M059J (cell line): ENCODE data around the gene POLD3. TPM values are rescaled to one million over a fixed set of nuclear protein-coding genes. Genes with fewer than 3 reads are reported as not detected.
"Not testable (repeated sequence)": the region's sequence is repeated elsewhere in the genome, so short reads cannot be mapped to it uniquely, and the experiment has no call there.

Experiments used
- DNase-seq: peaks from one replicate; pipeline ENCODE4 v3.0.0-alpha.2; 2012; ENCODE audit warnings: low read depth
- total RNA-seq: library from RNA; depleted of rRNA; stranded (reverse); fragments of >200 nt; shearing (Covaris generic); gene quantifications from 2 replicates; pipeline ENCODE4 v1.2.3, GENCODE V29; 2014

The POLD3 gene
- total RNA-seq, 1 experiment from 2014 or later, result 37.4 TPM

DNA sequence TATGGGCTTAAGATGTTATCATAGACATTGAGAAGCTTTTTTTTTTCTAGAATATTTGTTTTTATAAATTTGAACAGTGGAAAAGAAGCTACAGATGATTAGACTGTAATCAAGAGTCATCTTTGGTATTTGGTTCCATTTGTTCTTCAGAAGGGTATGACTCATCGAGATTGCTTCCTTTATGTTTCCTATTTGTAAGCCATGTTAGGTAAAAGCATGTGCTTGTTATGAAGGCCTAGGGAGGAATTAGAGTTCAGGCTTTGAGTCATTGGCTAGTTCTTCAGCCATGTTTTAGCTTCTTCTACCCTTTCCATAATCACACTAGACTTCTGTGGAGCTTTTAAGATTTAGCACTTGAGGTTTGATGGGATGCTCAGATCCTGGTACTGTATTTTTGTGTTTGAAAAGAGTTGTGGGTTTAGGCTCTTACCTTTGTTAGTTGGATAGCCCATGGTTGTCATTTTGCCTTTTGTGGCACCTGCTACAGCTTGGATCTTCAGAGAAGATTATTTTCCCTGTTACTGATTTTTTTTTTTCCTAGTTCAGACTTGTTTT, 44.3 kb downstream of the POLD3 start:
- DNase-seq, result peak; percentile 88

DNA sequence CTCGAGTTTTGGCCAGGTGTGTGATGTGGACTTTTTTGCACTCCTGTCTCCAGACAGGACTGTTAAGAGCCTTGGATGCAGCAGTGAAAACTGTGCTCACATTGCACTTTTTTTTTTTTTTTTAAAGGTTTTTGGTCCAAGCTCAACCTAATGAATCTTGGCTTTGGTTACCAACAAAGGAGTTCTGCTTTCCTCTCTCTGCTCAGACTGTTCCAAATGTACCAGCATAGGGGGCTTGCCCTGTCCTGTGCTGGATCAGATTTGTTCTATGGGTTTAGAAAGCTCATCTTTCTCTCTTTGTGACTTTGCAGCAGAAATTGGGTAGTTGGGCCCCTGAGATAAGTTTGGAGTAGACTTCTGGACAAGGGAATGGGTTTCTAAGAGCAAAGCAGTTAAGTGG, 45.3 kb downstream of the POLD3 start:
- DNase-seq, result no peak

DNA sequence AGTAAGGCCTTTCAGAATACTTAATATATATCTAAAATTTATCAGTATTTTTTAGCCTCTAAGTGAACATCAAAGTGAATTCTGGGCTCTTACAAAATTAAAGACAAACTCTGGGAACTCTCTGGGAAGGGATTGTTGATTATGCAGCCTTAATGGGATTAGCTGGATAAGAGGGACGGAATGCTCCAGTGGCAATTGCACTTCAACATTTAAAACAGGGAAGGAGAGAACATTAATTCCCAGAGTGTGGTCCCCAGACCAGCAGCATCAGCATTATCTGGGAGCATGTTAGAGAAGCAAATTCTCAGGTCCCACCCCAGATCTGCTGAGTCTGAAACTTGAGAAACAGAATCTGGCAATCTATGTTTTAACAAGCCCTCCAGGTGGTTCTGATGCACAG, 46.5 kb downstream of the POLD3 start:
- DNase-seq, result no peak

DNA sequence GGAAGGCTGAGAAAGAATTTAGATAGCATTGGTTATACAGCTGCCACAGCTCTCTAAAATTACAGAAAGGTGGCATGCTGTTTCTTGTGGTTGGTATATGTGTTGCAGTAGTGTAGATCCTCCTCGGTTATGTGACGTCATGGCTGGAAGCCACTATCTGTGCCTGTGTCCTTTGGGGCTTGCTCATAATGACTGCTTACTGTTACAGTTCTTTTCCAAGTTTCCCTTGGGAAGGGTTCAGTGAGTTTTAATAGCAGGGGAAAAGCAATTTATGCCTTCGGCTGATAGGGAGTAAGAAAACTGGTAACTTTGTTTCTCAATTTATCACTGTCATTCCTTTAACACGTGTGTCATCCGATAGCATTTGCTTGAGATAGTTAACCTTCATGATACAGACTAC, 47.2 kb downstream of the POLD3 start:
- no peak for DNase-seq

DNA sequence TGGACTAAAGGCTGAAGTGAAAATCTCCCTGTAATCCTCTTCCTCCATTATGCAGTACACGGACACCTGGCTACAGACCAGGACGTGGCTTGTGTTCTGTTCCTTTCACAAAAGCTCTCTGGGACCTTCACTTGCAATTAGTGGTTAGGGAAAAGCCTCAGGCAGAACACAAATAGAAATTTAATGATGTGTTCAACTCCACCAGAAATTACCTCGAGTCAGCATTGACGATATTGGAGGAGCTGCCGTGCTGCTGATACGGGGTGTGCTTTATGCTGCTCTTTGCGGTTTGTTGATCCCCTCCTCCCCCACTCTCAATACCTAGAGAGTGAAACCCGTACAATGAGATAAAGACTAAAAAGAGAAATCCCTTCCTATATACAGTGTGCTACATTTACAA, 48.9 kb downstream of the POLD3 start:
- DNase-seq, result peak; percentile 25

DNA sequence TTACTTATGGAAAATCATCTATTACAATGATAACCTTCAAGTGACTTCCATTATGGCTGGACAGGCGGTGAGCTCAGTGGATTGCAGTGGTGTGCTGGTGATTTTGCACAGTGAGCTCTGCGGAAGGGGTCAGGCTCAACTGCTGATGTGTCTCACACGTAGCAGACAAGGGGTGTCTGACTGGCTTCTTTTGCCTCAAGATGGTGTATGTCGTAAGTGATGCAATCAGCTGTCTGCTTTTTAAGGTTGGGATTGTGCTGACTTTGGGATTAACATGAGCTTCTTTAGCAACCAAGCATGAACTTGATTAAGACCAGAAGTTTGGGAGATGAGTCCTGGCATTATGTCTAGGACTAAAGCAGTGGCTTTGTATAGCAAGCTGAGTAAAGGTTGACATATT, 49.5 kb downstream of the POLD3 start:
- DNase-seq, result no peak

DNA sequence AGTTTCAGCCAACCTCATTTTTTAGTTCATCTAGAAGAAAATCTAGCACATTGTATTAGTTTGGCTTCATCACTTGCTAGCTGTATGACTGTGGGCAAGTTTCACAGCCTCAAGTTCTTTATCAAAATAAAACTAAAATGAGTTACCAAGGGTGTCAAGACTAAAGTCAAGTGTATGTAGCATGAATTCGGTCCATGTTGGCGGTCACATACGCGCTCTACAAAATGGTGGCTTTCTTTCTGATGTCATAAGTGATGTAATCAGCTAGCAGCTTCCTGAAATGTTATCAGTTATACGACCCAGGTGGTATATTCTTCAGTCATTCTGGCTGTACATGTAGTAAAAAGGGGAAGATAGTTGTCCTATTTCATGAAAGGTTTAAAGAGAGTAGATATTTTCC, 50.5 kb downstream of the POLD3 start:
- DNase-seq, result no peak

DNA sequence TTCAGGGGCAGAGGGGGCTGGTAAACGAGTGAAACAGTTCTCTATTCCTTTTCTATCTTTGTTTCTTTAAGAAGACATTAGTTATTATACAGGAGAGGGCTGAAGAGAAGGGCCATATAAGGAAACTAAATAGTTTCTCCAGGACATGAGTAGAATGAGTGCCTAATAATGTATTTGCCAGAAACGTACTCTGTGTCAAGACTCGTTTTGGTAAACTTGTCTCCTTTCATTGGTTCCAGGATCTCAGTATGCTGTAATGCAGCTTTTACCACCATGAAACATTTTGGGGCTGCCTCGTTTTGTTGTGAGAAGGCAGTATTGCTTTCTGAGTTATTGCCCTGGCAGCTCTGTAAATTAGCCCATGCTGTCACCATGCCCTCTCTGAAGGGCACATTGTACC, 51.7 kb downstream of the POLD3 start:
- DNase-seq, result no peak

DNA sequence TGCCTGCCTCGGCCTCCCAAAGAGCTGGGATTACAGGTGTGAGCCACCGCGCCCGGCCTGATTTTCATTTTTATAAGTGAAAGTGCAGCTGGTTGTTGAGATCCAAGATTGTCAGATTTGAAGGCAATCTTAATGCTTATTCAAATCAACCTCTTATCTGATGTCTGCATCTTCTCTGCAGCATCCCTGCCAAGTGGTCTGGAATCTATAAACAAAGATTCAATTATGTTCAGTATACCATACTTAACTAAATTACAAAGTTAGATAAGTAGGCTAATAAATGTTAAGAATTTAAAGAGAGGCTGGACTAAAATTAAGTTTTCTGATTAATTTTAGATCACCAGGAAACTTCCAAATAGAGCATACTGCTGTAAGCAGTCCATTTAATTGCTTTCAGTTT, 53.8 kb downstream of the POLD3 start:
- DNase-seq, result no peak

DNA sequence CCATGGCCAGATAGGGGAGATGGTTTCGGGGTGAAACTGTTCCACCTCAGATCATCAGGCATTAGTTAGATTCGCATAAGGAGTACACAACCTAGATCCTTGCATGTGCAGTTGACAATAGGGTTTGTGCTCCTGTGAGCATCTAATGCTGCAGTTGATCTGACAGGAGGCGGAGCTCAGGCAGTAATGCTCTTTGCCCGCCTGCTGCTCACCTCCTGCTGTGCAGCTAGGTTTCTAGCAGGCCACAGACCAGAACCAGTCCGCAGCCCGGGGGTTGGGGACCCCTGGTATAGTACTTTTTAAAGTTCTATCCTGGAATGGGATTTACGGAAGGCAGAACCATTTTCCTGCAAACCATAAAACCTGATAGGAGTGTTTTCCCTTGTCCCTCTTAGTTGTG, 54.6 kb downstream of the POLD3 start:
- DNase-seq, result no peak

DNA sequence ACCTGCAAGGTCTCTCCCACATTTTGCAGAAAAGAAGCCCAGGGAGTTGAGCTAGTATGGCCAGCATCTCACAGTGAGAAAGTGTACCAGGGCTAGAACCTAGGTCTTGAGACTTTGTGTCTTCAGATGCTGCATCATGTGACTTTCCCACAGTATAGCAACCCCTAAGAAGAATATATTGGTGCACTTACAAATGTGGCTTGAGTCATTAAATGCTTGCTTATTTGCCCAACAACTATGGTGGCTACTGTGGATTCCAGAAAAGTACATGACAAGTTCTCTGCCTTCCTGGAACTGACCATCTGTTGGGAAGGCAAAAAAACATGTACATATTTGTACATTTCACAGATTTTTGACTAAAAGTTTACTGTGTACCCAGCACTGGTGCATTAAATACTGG, 55.0 kb downstream of the POLD3 start:
- no peak for DNase-seq

DNA sequence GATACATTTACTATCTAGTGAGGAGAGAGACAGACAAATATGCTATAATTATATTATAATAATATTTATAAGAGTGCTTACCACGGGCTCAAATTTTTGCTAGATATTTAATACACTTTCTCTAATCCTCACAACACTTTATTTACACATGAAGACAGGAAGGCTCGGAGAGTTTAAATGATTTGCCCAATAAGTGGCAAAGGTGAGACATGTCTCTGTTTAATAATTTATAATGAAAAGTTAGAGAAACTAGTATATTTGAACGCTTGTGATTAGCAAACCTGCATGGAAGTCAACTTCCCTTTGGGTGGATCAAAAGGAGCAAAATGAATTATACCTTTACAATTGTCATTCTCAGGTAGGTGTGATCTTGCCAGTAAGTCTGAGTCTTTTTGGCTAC, 55.4 kb downstream of the POLD3 start:
- DNase-seq, result no peak

DNA sequence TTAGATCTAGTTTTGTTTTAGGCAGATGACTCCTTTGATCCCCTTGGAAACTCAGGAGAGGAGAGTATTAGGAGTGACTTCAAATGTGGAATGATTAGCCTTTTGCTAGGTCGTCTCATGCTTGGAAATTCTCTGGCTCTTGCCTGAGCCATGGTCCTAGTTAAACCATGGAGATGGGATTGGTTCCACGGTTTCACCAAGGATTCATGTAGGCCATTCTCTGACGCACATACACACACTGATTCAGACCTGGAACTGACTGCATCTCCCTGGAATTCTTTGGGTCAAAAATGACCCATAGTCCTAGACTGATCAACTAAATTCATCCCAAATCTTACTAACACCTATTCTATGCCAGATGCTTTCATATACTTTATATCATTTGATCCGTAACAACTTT, 56.5 kb downstream of the POLD3 start:
- DNase-seq, result no peak

DNA sequence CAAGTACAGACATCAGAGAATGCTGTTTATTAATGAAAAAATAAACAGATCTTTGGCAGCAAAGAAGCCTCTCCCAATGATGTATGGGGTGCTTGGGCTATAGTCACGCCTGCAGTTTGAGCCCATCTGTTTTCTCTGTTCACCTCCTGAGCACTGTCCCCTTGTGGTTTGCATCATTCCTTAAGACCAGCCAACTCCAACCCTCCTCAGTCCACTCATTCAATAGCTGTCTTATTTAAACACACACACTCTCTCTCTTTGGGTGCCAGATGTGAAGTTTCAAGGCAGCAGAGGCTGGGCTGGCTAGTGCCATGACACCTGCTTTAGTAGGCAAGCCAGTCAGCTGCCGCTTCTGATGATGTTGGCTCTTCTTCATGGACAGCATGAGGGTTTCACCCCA, 58.1 kb downstream of the POLD3 start:
- no peak for DNase-seq

DNA sequence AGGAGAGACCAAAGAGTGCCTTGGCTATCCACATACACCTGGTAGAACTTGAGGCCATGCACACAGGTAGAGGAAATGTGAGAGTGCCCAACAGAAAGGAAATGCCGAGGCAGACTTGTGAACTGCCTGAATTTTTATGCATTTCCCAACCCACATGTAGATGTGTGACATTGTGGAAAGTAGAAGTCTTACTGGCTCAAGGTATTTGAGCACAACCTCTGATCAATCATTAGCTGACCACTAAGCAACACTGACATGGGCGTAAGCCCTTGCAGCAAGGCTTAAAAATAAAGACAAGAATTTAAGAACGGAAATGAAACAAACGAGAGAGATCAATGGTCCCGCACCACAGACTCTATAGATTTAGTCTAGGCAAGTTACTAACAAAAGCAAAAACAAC, 62.6 kb downstream of the POLD3 start:
- DNase-seq, result no peak

DNA sequence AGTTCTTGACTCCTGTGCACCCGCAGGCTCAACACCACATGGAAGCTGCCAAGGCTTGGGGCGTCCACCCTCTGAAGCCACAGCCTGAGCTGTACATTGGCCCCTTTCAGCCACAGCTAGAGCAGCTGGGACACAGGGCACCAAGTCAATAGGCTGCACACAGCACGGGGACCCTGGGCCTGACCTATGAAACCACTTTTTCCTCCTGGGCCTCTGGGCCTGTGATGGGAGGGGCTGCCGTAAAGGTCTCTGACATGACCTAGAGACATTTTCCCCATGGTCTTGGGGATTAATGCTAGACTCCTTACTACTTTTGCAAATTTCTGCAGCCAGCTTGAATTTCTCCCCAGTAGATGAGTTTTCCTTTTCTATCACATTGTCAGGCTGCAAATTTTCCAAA, 66.7 kb downstream of the POLD3 start:
- DNase-seq, result not testable (repeated sequence)

DNA sequence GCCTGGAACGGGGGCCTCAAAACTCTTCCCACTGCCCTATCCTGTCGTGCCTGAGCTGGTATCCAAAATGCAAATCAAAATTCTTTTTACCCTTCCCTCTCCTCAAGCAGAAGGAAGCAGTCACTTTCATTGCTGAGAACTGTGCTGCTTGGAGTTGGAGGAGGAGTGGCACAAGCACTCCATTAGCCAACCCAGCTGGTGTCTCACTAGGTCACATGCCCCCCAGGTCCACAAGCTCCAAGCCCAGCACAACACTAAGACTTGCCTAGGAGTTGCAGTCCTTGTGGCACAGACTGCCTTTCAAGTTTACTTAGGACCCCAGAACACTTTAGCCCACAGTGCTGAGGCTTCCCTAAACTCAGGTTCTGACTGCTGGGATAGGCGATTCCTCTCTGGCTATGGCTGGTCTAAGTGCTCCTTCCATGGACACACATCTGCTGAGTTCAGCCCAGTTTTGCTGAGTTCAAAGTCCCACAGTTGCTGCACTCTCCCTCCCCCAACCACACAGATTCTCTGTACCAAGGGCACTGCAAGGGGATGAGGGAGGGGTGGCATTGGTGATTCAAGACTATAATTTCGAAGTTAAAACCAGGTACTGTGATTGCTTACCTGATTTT, 70.2 kb downstream of the POLD3 start:
- no peak for DNase-seq

DNA sequence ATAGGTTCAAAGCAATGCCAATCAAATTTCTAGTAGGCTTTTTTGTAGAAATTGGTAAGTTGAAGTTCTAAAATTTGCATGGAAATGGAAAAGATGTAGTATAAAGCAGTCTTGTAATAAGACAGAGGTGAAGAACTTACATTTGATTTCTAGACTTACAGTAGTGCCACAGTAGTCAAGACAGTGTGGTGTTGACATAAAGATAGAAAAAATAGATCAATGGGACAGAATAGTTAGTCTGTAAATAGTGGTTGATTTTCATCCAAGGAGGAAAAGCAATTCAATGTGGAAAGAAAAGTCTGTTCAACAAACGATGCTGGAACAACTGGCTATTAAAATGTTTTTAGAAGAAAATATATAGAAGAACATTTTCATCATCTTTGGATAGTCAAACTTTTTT, 70.9 kb downstream of the POLD3 start:
- no peak for DNase-seq

DNA sequence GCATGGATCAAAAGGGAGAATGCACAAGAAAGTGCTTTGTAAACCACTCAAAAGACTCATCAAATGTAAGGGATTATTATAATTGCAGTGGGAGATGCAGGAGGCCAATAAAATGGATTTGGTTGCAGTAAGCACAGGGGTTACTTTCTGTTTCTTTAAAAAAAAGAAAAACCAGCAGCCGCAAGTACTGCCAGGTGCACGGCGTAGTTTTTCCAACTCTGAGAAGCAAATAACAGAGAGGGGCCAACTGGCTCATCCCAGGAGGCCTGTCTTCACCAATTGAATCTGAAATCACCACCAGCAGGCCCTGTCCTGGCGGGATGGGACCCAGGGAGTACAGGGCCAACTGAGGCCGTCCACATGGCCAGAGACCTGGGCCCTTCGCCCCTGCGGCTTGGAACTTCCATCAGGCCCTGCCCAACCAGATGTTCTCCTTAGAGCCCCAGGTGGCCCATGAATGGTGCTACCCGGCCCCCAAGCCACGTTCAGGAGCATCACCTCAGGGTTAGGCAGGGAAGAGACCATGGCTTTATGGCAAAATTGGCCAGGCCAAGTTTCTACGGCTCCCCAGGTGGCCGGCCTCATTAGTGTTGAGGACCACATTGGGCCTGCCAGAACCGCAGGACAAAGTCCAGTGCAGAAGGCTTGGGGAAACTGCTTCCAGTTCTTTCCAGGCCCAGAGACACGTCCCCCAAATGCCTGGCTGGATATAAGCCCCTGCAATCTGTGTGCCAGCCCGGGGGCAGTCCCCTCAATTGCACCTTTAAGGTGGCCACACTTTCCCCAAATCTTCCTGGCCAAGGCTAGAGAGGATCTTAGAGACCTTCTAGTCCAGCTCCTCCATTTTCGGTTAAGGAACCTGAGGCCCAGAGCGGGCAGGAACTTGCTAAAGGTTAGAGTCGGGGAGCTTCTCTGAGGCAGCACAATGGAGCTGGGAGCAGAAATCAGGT, 77.1 kb downstream of the POLD3 start:
- no peak for DNase-seq

DNA sequence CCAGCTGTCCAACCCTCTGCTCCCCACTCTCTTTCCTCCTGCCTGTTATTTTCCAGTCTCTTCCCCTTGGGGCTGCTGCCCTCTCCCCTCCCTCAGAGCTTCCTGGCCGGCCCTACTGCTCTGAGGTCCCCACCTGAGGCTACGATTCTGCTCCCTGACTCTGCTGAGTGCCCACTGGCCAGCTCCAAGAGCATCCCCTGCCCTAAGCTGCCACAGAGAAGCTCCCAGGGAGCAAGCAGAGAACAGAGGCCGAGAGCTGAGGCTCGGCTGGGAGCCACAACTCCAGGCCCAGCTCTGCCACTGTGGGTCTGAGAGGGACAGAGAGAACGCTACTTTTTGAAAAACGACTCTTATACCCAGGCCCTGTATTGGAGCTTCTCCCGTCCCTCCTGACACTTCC, 77.8 kb downstream of the POLD3 start:
- no peak for DNase-seq

DNA sequence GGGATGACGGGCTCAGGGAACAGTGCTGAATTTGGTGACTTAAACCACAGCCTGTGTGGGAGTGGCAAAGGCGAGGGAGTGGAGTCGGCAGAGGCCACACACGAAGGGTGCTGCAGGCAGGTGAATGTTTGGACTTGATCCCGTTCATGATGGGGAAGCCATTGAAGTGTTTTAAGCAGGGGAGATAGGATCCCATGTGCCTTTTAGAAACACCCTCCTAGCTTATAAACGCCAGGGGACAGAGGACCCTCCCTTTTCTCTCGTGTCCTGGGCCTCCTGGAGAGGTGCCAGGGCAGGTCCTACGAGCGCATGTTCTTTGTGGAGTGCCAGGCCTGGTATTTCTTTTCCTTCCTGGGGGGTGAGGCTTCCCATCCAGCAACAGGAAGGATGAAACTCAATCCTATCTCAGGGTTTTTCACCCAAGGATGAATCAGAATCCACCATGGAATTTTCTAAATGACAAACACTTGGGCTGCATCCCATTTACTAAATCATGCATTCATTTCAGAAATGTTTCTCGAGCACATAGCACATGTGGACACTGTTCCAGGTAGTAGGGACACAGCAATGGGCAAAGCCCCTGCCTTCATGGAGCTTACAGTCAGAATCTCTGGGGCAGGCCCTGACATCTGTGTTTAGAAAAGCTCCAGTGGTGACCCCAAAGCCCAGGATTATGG, 79.3 kb downstream of the POLD3 start:
- DNase-seq, result peak; percentile 80

DNA sequence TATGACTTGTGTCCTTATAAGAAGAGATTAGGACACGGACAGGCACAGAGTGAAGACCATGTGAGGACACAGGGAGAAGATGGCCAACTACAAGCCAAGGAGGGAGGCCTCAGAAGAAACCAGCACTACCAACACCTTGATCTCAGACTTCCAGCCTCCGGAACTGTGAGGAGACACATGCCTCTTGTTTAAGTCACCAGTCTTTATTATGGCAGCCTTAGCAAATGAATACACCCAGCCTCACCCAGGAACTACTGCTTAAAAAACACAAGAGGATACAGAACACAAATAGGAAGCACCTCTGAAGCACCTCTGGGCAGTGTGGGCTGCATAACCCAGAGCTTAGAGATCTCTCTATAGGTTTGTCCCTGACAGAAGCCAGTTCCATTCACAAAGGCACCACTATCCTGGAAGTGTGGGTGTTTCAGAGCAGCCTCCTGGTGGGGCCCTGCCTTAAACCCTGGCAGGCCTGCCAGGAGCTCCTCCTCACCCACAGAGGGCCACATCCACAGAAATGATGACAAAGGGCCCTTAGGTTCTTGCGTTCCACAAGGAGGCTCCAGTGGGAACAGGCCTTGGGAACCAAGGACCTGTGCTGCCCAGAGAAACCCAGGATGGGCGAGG, 80.1 kb downstream of the POLD3 start:
- DNase-seq, result peak; percentile 45
